Measurements from ENCODE around the gene PUM1.

The PUM1 gene

DNA sequence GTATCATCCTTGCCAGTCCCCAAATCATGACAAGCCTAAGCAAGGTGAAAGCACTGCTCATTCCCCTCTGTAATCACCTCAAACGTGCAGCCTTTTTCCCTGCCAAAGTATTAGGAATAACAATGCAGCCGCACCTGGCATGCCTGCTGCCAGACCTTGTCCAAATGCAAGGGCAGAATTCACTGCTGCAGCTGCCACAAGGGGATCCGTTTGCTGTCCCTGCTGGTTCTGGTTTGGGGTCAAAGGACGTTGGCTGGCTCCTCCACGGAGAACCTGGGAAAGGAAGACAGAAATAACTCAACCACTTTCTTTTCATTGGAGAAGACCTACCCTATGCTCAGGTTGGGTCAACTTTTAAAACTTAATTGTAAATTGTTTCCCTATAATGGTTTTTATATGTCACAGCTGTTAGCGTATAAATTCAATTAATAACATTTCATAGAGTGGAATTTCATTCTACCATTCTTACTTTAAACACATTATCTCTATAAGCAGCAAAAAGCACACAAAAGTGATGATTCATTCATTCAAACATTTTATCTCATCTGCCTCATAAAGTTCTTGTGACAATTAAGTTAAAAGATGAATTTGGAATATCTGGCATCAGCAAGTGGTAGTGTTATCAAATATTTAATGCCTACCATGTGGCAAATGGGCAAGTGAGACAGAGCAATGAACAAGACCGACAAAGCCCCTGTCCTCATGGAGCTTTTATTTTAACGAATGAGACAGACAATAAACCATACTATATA lies 97.1 kb downstream of the PUM1 start:
- no peaks in the 10 kb centered on the region for H3K27me3 ChIP-seq (ENCODE audit: control insufficient read depth, insufficient read depth, low read length)
- H3K9me3 ChIP-seq (ENCODE audit: control insufficient read depth, insufficient read depth, low read length): no peaks in the 10 kb centered on the region
- no peak overlapping the region for H3K9ac ChIP-seq (ENCODE audit: low read depth, low read length)
- H3K4me3 ChIP-seq (ENCODE audit: low read depth, low read length): no peak overlapping the region
- peaks cover 22% of the 10 kb centered on the region for H3K36me3 ChIP-seq (ENCODE audit: control insufficient read depth, insufficient read depth, low read length)
- H3K4me1 ChIP-seq (ENCODE audit: control insufficient read depth, insufficient read depth, low read length): no peaks in the 10 kb centered on the region

DNA sequence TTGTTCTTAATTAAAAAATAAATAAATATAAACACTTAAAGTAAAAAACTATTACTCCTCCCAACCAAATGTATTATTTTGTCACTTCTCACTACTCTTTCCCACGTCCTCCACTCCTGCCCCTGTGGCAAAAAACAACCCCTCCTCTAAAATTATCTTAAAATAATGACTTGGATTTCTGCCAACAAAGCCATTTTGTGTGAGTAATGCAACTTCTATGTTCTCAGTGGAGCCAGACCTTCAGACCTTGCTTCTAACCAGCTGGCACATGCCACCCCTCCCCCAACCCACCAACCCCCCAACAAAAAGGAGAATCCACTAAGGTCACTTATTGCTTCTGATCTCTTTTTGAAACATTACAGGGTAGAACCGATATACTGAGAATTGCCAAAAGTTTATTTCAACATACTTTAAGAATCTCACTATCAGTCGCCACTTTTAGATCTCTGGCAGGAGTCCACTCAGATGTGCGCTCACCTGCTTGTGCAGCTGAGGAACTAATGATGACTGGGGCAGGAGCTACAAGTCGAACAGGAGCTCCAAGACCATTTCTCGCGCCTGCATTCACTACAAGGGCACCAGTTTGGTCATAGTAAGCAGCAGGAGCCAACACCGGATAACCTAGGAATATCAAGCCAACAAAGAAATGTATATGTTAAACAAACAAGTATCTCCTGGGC lies 98.7 kb downstream of the PUM1 start:
- Histone ChIP-seq H3K9ac (ENCODE audit: low read depth, low read length) (no peak overlapping the region), H3K4me1 (ENCODE audit: control insufficient read depth, insufficient read depth, low read length) (no peaks in the 10 kb centered on the region), H3K36me3 (ENCODE audit: control insufficient read depth, insufficient read depth, low read length) (peaks cover 30% of the 10 kb centered on the region), H3K27me3 (ENCODE audit: control insufficient read depth, insufficient read depth, low read length) (no peaks in the 10 kb centered on the region), H3K4me3 (ENCODE audit: low read depth, low read length) (no peak overlapping the region), H3K9me3 (ENCODE audit: control insufficient read depth, insufficient read depth, low read length) (no peaks in the 10 kb centered on the region)

DNA sequence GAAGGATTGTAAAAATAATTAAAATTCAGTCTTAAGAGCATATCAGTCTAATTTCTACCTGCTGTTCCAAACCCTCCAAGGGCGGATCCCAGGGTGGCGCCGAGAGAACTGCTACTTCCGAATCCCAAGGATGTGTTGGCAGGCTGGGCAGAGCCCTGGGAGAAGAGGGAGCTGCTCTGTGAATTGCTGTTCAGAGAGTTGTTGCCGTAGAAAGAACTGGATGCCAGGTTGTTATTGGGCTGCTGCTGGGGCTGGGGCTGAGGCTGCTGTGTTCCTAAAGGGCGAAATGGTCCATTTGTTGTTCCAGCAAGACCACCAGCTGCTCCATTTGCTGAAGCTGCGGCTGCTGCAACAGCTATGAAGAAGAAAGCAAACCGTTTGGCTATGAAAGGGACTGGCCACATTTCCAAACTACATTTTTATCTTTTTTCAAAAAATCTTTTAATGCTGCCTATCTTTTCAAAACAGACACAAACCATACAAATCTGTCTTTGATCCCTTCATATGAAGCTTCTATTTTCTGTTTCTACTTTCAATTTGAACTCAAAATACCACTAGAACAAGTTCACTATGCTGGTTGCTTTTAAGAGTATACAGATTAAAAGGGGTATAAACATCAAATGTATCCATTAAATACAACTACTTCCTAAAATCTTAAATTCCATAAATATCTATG lies 99.5 kb downstream of the PUM1 start:
- Histone ChIP-seq H3K36me3 (ENCODE audit: control insufficient read depth, insufficient read depth, low read length) (peaks cover 30% of the 10 kb centered on the region), H3K27me3 (ENCODE audit: control insufficient read depth, insufficient read depth, low read length) (no peaks in the 10 kb centered on the region), H3K9me3 (ENCODE audit: control insufficient read depth, insufficient read depth, low read length) (no peaks in the 10 kb centered on the region), H3K4me3 (ENCODE audit: low read depth, low read length) (no peak overlapping the region), H3K9ac (ENCODE audit: low read depth, low read length) (no peak overlapping the region), H3K4me1 (ENCODE audit: control insufficient read depth, insufficient read depth, low read length) (no peaks in the 10 kb centered on the region)

DNA sequence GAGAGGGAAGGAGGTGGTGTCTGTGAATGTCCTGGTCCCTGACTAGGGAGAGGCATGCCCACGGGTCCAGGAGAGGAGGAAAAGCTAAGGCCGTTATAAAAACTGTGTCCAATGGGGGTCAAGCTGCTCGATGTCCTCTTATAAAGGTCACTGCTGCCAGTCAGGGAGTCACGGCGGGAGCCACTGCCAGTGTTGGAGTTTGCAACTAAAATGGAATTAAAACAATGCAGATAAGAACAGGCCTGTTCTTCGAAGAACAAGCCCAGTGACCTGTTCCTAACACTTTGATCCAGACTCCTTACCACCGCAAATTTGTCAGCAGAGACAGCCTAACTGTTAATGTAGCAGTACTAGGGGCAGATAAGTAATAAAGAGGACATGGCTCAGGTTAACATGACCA lies 100.8 kb downstream of the PUM1 start:
- no peak overlapping the region for H3K9ac ChIP-seq (ENCODE audit: low read depth, low read length)
- H3K27me3 ChIP-seq (ENCODE audit: control insufficient read depth, insufficient read depth, low read length): no peaks in the 10 kb centered on the region
- no peaks in the 10 kb centered on the region for H3K9me3 ChIP-seq (ENCODE audit: control insufficient read depth, insufficient read depth, low read length)
- no peak overlapping the region for H3K4me3 ChIP-seq (ENCODE audit: low read depth, low read length)
- no peaks in the 10 kb centered on the region for H3K4me1 ChIP-seq (ENCODE audit: control insufficient read depth, insufficient read depth, low read length)
- peaks cover 30% of the 10 kb centered on the region for H3K36me3 ChIP-seq (ENCODE audit: control insufficient read depth, insufficient read depth, low read length)

DNA sequence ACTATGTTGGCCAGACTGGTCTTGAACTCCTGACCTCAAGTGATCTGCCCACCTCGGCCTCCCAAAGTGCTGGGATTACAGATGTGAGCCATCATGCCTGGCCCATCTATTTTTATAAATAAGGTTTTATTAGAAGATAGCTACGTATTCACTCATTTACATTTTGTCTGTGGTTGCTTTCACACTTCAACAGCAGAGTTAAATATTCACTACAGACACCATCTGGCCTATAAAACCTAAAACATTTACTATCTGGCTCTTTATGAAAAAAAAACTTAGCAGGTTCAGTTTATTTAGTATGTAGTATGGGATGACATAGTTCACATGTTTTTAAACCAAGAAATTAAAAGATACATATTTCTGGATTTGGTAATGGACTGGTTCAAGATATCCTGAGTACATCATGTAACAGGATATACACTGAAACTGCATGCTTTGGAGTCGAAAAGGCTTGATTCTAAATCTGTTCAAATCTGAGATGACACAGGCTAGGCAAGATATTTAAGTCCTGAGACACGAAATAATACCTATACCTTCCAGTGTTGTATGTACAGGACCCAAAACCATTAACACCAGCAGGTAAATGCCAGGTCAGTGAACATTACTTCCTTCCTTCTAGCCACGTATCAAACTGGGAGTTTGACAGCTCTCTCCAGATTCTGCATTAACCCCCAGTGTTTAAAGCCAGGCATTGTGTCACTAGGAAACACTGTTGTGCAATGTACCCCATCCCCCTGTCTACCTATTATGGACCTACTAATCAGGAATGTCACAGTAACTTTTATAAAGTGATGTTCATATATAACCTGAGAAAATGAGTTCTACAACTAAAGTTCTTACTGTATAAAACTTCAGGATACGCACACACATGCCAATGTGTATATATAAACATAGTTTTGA lies 102.7 kb downstream of the PUM1 start:
- Histone ChIP-seq H3K4me3 (ENCODE audit: low read depth, low read length) (no peak overlapping the region), H3K4me1 (ENCODE audit: control insufficient read depth, insufficient read depth, low read length) (no peaks in the 10 kb centered on the region), H3K9me3 (ENCODE audit: control insufficient read depth, insufficient read depth, low read length) (no peaks in the 10 kb centered on the region), H3K27me3 (ENCODE audit: control insufficient read depth, insufficient read depth, low read length) (no peaks in the 10 kb centered on the region), H3K9ac (ENCODE audit: low read depth, low read length) (no peak overlapping the region), H3K36me3 (ENCODE audit: control insufficient read depth, insufficient read depth, low read length) (peaks cover 35% of the 10 kb centered on the region)

DNA sequence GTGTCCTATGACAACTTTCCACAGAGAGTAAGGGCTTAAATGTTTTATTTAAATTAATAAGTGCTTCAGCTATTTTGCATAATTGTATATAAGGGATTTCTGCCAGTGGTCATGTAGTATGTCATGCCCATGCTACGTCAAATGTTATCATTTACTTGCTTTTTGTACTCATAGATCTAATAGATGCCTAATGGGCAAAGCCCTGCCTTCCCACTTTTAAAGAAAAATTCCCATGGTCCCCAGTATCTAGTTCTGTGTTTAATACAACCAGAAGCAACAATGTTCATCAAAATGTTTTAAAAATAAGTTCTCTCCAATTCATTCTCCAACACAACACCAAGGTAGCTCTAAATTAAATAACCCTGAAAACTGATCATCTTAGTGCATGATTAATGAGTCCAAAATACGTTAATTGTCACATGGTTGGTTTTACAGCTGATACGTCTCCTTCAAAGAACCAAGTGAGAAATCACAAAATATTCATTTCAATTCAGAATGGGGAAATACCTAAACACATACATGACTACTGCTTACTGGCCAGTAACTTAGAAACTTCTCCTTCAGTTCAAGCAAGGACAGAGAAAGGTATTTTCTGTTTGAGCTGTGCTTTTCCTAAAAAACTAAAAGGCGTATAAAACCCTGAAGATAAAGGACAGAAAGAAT lies 107.8 kb downstream of the PUM1 start:
- Histone ChIP-seq H3K36me3 (ENCODE audit: control insufficient read depth, insufficient read depth, low read length) (peaks cover 22% of the 10 kb centered on the region), H3K27me3 (ENCODE audit: control insufficient read depth, insufficient read depth, low read length) (no peaks in the 10 kb centered on the region), H3K4me3 (ENCODE audit: low read depth, low read length) (no peak overlapping the region), H3K9ac (ENCODE audit: low read depth, low read length) (no peak overlapping the region), H3K9me3 (ENCODE audit: control insufficient read depth, insufficient read depth, low read length) (no peaks in the 10 kb centered on the region), H3K4me1 (ENCODE audit: control insufficient read depth, insufficient read depth, low read length) (no peaks in the 10 kb centered on the region)

DNA sequence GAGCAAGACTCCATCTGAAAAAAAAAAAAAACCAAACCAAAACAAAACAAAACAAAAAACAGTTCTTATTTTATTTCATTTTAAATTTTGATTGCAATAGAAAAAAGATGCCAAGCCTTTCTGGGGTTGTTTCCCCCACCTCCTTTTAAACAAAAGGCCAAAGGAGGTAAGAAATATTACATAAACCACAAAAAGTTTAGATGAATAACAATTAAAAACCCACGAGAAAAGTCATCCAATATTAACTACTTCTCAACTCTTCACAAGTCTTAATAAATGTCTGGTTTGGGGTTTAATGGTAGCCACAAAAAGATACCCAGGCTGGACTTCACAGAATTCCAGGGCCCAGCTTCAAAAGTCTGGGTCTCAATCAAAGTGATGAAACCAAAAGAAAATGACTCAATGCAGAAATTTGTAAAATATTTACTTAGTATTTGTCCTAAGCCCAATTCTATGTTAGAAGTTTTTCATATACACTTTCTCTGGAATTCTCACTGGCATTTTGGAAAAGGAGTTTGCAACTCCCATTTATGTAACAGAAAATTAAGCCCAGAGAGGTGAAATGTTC lies 110.0 kb downstream of the PUM1 start:
- Histone ChIP-seq H3K4me1 (ENCODE audit: control insufficient read depth, insufficient read depth, low read length) (no peaks in the 10 kb centered on the region), H3K36me3 (ENCODE audit: control insufficient read depth, insufficient read depth, low read length) (peaks cover 25% of the 10 kb centered on the region), H3K27me3 (ENCODE audit: control insufficient read depth, insufficient read depth, low read length) (no peaks in the 10 kb centered on the region), H3K9me3 (ENCODE audit: control insufficient read depth, insufficient read depth, low read length) (no peaks in the 10 kb centered on the region), H3K9ac (ENCODE audit: low read depth, low read length) (no peak overlapping the region), H3K4me3 (ENCODE audit: low read depth, low read length) (no peak overlapping the region)

DNA sequence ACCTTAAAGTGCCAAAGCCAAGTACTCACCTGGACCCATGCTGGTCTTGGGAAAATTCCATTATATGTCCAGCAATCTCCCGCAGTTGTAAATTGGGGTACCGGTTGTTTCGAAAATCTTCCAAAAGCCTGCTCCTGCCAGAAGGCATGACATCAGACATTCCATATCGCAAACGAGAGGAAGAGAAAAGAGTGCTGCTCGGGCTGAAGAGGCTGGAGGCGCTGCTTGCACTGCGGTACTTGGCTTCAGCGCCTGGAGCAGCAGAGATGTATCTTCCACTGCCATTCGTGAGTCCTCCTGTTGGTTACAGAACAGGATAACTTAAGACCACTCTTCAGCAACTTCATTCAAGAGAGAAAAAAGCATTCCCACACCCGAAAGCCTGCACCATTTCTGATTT lies 111.8 kb downstream of the PUM1 start:
- H3K27me3 ChIP-seq (ENCODE audit: control insufficient read depth, insufficient read depth, low read length): no peaks in the 10 kb centered on the region
- no peak overlapping the region for H3K4me3 ChIP-seq (ENCODE audit: low read depth, low read length)
- H3K36me3 ChIP-seq (ENCODE audit: control insufficient read depth, insufficient read depth, low read length): peaks cover 33% of the 10 kb centered on the region
- H3K9me3 ChIP-seq (ENCODE audit: control insufficient read depth, insufficient read depth, low read length): no peaks in the 10 kb centered on the region
- no peak overlapping the region for H3K9ac ChIP-seq (ENCODE audit: low read depth, low read length)
- H3K4me1 ChIP-seq (ENCODE audit: control insufficient read depth, insufficient read depth, low read length): no peaks in the 10 kb centered on the region

DNA sequence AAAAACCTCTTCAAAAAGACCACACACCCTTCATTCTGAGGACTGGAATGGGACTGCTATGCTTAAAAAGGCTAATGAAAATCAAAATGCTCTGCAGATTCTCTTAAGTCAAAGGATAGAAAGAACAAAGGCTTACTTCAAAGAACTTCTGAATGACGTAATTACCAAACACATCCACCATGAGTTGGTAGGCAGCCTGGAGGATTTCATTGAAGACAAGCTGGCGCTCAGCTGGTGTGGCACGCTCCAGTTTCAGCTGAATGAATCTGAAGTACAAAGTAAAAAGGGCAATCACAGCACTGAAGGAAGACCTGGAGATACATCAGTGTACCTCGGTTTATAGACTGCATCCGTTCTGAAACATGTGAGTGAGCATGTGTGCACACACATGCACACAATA lies 113.4 kb downstream of the PUM1 start:
- no peak overlapping the region for H3K4me3 ChIP-seq (ENCODE audit: low read depth, low read length)
- no peaks in the 10 kb centered on the region for H3K9me3 ChIP-seq (ENCODE audit: control insufficient read depth, insufficient read depth, low read length)
- no peaks in the 10 kb centered on the region for H3K27me3 ChIP-seq (ENCODE audit: control insufficient read depth, insufficient read depth, low read length)
- H3K36me3 ChIP-seq (ENCODE audit: control insufficient read depth, insufficient read depth, low read length): peaks cover 33% of the 10 kb centered on the region
- no peaks in the 10 kb centered on the region for H3K4me1 ChIP-seq (ENCODE audit: control insufficient read depth, insufficient read depth, low read length)
- no peak overlapping the region for H3K9ac ChIP-seq (ENCODE audit: low read depth, low read length)

DNA sequence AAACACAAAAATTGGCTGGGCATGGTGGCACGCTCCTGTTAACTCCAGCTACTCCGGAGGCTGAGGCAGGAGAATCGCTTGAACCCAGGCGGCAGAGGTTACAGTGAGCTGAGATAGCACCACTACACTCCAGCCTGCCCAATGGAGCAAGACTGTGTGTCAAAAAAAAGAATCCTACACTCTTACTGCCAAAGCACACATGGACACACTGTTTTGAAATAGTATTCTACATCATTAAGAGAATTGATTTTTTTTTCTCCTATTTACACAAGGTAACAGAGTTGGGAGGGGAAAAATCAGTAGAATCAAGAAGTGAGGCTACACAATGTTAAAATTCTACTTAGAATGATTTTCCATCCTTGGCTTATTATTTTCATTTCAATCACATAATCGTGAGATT lies 114.8 kb downstream of the PUM1 start:
- H3K36me3 ChIP-seq (ENCODE audit: control insufficient read depth, insufficient read depth, low read length): peaks cover 33% of the 10 kb centered on the region

DNA sequence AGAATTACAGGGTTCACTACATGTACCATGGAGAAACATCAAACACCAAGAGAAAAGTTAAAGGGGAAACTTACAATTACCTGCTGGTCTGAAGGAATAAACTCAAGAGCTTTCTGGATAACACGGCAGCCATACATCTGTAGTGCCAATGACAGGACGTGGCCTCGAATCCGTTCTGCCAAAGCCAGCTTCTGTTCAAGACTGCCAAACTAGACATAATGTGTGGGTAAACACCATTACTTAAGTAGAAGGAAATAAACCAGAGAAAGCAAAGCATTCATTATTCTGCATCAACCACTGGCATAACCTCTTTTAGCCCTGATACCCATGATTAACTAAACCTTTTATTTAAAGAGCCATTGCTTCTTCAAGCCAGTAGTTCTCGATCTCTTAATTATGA lies 115.5 kb downstream of the PUM1 start:
- H3K36me3 ChIP-seq (ENCODE audit: control insufficient read depth, insufficient read depth, low read length): peaks cover 33% of the 10 kb centered on the region
- H3K4me1 ChIP-seq (ENCODE audit: control insufficient read depth, insufficient read depth, low read length): no peaks in the 10 kb centered on the region
- H3K27me3 ChIP-seq (ENCODE audit: control insufficient read depth, insufficient read depth, low read length): no peaks in the 10 kb centered on the region
- H3K9ac ChIP-seq (ENCODE audit: low read depth, low read length): no peak overlapping the region
- H3K4me3 ChIP-seq (ENCODE audit: low read depth, low read length): no peak overlapping the region
- no peaks in the 10 kb centered on the region for H3K9me3 ChIP-seq (ENCODE audit: control insufficient read depth, insufficient read depth, low read length)

More for the DNA sequence above, 114.8 kb downstream of the PUM1 start:
- no peaks in the 10 kb centered on the region for H3K4me1 ChIP-seq (ENCODE audit: control insufficient read depth, insufficient read depth, low read length)
- no peaks in the 10 kb centered on the region for H3K27me3 ChIP-seq (ENCODE audit: control insufficient read depth, insufficient read depth, low read length)
- no peaks in the 10 kb centered on the region for H3K9me3 ChIP-seq (ENCODE audit: control insufficient read depth, insufficient read depth, low read length)
- no peak overlapping the region for H3K9ac ChIP-seq (ENCODE audit: low read depth, low read length)
- H3K4me3 ChIP-seq (ENCODE audit: low read depth, low read length): no peak overlapping the region
